HG02970 (cell line): Measurements from ENCODE around the gene MICU2.
"Not testable (repeated sequence)": the region's sequence is repeated elsewhere in the genome, so short reads cannot be mapped to it uniquely, and the experiment has no call there.

Source experiments
- ATAC-seq: cut with Tn5 transposase; IDR thresholded peaks from one replicate; pipeline ENCODE4 v1.9.1; 2021; ENCODE audit warnings: mild to moderate bottlenecking, moderate library complexity, moderate number of reproducible peaks; ENCODE audit not compliant: unreplicated experiment, low FRiP score

Gene MICU2

GRCh38 chr13:21594715-21595545 lies 9.0 kb downstream of the MICU2 start:
- ATAC-seq, result no peak

GRCh38 chr13:21590665-21591456 lies 13.1 kb downstream of the MICU2 start:
- ATAC-seq, result not testable (repeated sequence)

DNA sequence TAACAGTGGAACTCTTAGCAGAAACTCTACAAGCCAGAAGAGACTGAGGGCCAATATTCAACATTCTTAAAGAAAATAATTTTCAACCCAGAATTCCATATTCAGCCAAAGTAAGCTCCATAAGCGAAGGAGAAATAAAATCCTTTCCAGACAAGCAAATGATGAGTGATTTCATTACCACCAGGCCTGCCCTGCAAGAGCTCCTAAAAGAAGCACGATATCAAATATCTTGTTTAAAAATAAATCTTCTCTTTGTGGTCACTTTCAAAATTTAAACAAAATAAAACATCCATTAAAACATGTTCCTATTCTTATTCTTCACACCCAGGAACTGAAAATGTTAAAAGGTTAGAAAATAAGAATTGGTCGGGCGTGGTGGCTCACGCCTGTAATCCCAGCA lies 13.7 kb downstream of the MICU2 start:
- ATAC-seq, result no peak

- not testable (repeated sequence) for ATAC-seq
These were observed 14.5 kb downstream of the MICU2 start for GRCh38 chr13:21589510-21589909.

GRCh38 chr13:21588411-21588810 lies 15.6 kb downstream of the MICU2 start:
- not testable (repeated sequence) for ATAC-seq

- no peak for ATAC-seq
These were observed 18.9 kb downstream of the MICU2 start for GRCh38 chr13:21584973-21585592.

DNA sequence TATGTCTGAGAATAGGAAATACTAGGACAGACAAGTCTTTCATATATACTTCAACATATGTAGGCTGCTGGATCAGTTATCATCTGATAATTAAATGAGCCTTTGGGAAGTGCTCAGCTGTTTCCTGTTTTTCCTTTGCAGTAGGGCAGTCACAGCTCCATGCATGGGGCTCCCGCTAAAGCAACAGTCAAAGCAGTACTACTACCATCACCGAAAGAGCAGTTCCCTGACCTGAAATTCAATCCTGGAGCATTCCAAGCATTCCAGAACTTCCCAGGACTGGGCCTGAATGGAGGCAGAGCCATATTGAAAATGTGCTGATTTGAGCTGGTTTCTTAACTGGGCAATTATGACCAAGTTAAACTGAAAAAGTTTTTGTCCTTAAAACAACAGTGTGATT lies 20.5 kb downstream of the MICU2 start:
- ATAC-seq, result no peak

DNA sequence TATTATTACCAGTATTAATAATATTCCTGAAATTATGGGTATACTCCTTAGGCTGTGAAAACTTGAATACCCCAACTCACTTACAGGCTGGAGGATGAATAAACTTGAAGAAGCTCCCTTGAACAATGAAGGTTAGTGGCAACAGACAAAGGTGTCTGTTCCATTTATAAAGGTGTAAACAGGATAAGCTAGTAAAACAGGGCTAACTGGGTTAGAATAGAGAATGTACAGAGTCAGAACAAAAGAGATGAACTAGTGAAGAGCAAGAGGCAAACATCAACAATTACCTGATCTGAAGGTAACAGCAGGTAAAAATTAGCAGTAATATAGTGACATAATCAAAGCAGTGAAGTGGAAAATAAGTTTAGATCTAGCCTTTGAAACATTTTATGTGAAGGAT lies 23.2 kb downstream of the MICU2 start:
- no peak for ATAC-seq

GRCh38 chr13:21579754-21580316 lies 24.1 kb downstream of the MICU2 start:
- no peak for ATAC-seq

GRCh38 chr13:21578748-21579147 lies 25.2 kb downstream of the MICU2 start:
- ATAC-seq, result no peak

- ATAC-seq, result no peak
These were observed 27.5 kb downstream of the MICU2 start for GRCh38 chr13:21576426-21576825.

GRCh38 chr13:21573920-21574712 lies 29.9 kb downstream of the MICU2 start:
- ATAC-seq, result no peak

DNA sequence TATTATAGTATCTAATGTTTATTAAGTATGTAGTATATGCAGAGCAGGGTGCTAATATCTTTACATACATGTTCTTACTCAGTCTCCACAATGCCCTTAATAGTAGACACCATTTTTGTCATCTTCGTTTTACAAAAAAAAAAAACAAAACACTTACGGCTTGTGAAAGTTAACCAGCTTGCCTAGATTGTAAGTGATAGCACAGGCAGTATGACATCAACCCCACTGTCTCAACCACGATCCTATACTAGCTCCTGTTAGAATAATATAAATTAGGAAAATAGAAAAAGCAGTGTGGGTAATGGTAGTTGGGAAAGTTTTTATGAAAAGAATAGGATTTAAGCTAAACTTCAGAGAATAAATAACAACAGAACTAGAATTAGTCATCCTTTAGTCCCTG lies 34.3 kb downstream of the MICU2 start:
- ATAC-seq, result no peak

DNA sequence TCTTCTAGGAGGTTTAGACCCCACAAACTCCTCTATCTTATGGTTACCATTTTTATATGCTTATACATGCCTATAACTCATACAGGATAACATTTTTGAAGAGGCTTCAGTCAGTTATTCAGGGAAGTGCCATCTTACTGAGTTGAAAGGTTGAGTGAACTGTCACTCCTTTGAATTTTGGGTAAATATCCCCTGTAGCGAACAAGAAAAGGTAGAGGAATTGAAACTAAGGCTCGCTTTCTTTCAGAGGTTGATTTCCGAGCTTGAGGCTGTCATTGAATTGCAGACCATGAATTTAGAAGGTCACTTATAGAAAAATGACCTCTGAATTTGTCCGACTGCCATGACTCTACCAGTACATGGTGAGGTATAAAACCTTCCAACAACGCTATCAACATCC lies 35.1 kb downstream of the MICU2 start:
- ATAC-seq, result no peak

- no peak for ATAC-seq
These were observed 36.3 kb downstream of the MICU2 start for GRCh38 chr13:21567714-21568113.

DNA sequence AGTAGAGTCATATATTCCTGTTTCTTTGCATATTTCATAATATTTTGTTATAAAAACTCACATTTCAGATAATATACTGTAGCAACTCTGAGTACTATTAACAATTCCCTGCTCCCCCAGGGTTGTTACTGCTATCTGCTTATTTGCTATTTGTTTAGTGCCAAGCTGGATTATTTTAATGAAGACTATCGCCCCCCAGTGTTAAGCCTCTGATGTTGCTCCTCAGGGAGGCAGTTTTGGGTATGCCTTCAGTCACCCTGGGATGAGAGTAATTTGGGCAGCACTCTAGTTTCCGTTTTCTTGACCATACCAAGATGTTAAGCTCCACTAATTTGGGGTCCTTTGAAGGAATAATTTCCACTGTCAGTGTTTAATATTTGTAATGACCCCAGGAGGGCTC lies 46.0 kb downstream of the MICU2 start:
- no peak for ATAC-seq

DNA sequence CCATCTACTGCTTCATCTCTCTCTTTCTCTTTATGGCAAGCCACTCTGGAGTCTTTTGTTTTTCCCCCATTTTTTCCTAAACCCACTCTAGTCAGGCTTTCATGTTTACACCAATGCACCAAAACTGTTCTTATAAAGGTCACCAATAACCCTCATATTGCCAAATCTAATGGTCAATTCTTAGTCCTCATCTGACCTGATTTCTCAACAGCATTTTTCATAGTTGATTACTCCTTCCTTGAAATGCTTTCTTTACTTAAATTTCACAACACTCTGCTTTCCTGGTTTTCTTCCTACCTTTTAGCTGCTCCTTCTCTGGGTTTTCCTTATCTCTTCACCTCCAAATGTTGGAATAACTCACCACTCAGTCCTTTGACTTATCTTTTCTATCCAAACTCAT lies 47.9 kb downstream of the MICU2 start:
- no peak for ATAC-seq

DNA sequence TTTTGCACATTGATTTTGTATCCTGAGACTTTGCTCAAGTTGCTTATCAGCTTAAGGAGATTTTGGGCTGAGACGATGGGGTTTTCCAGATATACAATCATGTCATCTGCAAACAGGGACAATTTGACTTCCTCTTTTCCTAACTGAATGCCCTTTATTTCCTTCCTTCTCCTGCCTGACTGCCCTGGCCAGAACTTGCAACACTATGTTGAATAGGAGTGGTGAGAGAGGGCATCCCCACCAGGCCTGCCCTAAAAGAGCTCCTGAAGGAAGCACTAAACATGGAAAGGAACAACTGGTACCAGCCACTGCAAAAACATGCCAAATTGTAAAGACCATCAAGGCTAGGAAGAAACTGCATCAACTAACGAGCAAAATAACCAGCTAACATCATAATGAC lies 50.7 kb downstream of the MICU2 start:
- ATAC-seq, result not testable (repeated sequence)

- ATAC-seq, result no peak
These were observed 53.1 kb downstream of the MICU2 start for GRCh38 chr13:21550918-21551317.

- no peak for ATAC-seq
These were observed 54.3 kb downstream of the MICU2 start for GRCh38 chr13:21549633-21550032.
